Spleen (tissue), 11 donors: Measurements from ENCODE around the gene ZNF697. TPM values are rescaled to one million over a fixed set of nuclear protein-coding genes. Genes with fewer than 3 reads are reported as not detected.
"Not testable (repeated sequence)": the region's sequence is repeated elsewhere in the genome, so short reads cannot be mapped to it uniquely, and the experiment has no call there.

ENCODE experiments used
- DNase-seq: peaks from one replicate; pipeline ENCODE4 v3.0.0-alpha.2; 2020
- H3K27ac ChIP-seq, 8 donors: fragments of 200-600 bp; sonication (generic) in 7 of 8; 1 replicate in 4 of 8; 2 replicates in 4 of 8; pipeline versions ENCODE4 v1.5.0 to v1.8.0; 2016 to 2021; ENCODE audit warnings: inconsistent platforms in 4 of 8, mild to moderate bottlenecking in 4 of 8, moderate library complexity in 1 of 8
- H3K27me3 ChIP-seq, 7 donors: fragments of 200-600 bp; sonication (generic) in 6 of 7; replicated peaks in 1 of 7; 1 replicate in 4 of 7; 2 replicates in 3 of 7; pipeline versions ENCODE4 v1.5.0 to v1.8.0; 2016 to 2021; ENCODE audit warnings: inconsistent platforms in 3 of 7, mild to moderate bottlenecking in 1 of 7
- H3K36me3 ChIP-seq, 6 donors: fragments of 200-600 bp; sonication (generic) in 5 of 6; 1 replicate in 4 of 6; 2 replicates in 2 of 6; pipeline versions ENCODE4 v1.5.0 to v1.8.0; 2016 to 2021; ENCODE audit warnings: inconsistent platforms in 2 of 6
- H3K4me1 ChIP-seq, 6 donors: fragments of 200-600 bp; sonication (generic) in 5 of 6; 1 replicate in 3 of 6; 2 replicates in 3 of 6; pipeline versions ENCODE4 v1.5.0 to v1.8.0; 2016 to 2021; ENCODE audit warnings: inconsistent platforms in 3 of 6
- H3K4me3 ChIP-seq, 8 donors: fragments of 200-600 bp; sonication (generic) in 7 of 8; 1 replicate in 4 of 8; 2 replicates in 4 of 8; pipeline versions ENCODE4 v1.5.0 to v1.8.0; 2016 to 2021; ENCODE audit warnings: inconsistent platforms in 4 of 8, mild to moderate bottlenecking in 4 of 8, moderate library complexity in 2 of 8
- H3K9me3 ChIP-seq, 8 donors: fragments of 200-600 bp; sonication (generic) in 7 of 8; 1 replicate in 4 of 8; 2 replicates in 4 of 8; pipeline versions ENCODE4 v1.5.0 to v1.8.0; 2016 to 2021; ENCODE audit warnings: inconsistent platforms in 4 of 8
- POLR2A ChIP-seq, 3 donors: fragments of 450-650 bp; IDR thresholded peaks; one replicate each; pipeline ENCODE4 v1.5.1; 2017; ENCODE audit warnings: antibody characterized with exemption in 3 of 3, mild to moderate bottlenecking in 1 of 3
- POLR2AphosphoS5 ChIP-seq, 3 donors: sonication (generic); formaldehyde crosslinking; IDR thresholded peaks; one replicate each; pipeline ENCODE4 v1.5.1; 2017; ENCODE audit warnings: antibody characterized with exemption in 3 of 3
- WGBS, 5 donors: extraction: QIAGEN DNeasy Blood & Tissue Kit in 3 of 5; methylation state at CpG; one replicate each; pipeline versions ENCODE4 v1.1.5 to v1.1.7; 2013 to 2018; 5-methylcytosine and 5-hydroxymethylcytosine counted together
- intact Hi-C: fragments of 100-400 bp; cut with DNase I; formaldehyde crosslinking; loops from one replicate; pipeline ENCODE4 v1.15.0; 2023; ENCODE audit warnings: low total_unique reads
- polyA plus RNA-seq, 3 donors: library from polyadenylated mRNA; stranded (reverse); fragments of 200-250 nt; gene quantifications; one replicate each; pipeline ENCODE4 v1.2.1, GENCODE V29; 2013
- total RNA-seq, 7 donors: library from RNA; depleted of rRNA in 3 of 7; stranded (reverse); fragments of >200 nt in 3 of 7; fragmentation: NEBNext Ultra II Directional in 4 of 7; extraction: Animal tissue kit (Norgen Biotek cat#: 25700) in 4 of 7; gene quantifications; one replicate each; pipeline versions ENCODE4 v1.1.0 to v1.2.1, GENCODE V29; 2016 to 2021
- TF ChIP-seq, protein P1 (sequence below), 11 experiments: fragments of 200-600 bp in 7 of 11; fragments of 450-650 bp in 4 of 11; sonication (generic) in 4 of 11; IDR thresholded peaks in 8 of 11; conservative IDR thresholded peaks in 3 of 11; 1 replicate in 7 of 11; 2 replicates in 4 of 11; pipeline versions ENCODE4 v1.4.0 to v1.8.0; 2016 to 2021; ENCODE audit warnings: antibody characterized with exemption in 11 of 11, inconsistent platforms in 4 of 11, mild to moderate bottlenecking in 1 of 11
- donor health status: healthy with polysubstance abuse.
- donor health status: DM: no; HTN: no; CAD: no; lungs with moderate emphysema.
- donor health status: DM: no; HTN: no; CAD: no.
- donor health status: Bipolar disorder and iron deficiency.
- donor health status: healthy.
- donor health status: DM: no; HTN: no; CAD: no.
- donor health status: DM: yes; HTN: yes; CAD: no.

ZNF697 gene
- total and polyA plus RNA-seq, 10 donors, result 0.38 to 6.6 (median 5.5) TPM

- TF ChIP-seq POLR2AphosphoS5 (IDR thresholded peaks at IDR 0.05), result no peak
- TF ChIP-seq, protein P1, sequence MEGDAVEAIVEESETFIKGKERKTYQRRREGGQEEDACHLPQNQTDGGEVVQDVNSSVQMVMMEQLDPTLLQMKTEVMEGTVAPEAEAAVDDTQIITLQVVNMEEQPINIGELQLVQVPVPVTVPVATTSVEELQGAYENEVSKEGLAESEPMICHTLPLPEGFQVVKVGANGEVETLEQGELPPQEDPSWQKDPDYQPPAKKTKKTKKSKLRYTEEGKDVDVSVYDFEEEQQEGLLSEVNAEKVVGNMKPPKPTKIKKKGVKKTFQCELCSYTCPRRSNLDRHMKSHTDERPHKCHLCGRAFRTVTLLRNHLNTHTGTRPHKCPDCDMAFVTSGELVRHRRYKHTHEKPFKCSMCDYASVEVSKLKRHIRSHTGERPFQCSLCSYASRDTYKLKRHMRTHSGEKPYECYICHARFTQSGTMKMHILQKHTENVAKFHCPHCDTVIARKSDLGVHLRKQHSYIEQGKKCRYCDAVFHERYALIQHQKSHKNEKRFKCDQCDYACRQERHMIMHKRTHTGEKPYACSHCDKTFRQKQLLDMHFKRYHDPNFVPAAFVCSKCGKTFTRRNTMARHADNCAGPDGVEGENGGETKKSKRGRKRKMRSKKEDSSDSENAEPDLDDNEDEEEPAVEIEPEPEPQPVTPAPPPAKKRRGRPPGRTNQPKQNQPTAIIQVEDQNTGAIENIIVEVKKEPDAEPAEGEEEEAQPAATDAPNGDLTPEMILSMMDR (IDR thresholded peaks at IDR 0.05 in 8 of 11, conservative IDR thresholded peaks at IDR 0.05 in 3 of 11), result peak in 10 of 11 experiments; percentile 37 to 80 (median 68)
- TF ChIP-seq POLR2A (IDR thresholded peaks at IDR 0.05), result no peak
- H3K4me3 ChIP-seq, result no peak overlapping the region
- intact Hi-C loops, result loop anchor here (5.0 kb wide), 2 partner anchors 48 to 63 kb away; no protein-coding TSS in a partner anchor
- 52 to 61% (median 59%) methylated on average over 9 of the region's 9 CpGs for WGBS, 5 donors
- H3K9me3 ChIP-seq, result no peaks in the 10 kb centered on the region
- H3K36me3 ChIP-seq, result no peaks in the 10 kb centered on the region
- peaks cover 0 to 6% (median 0%) of the 10 kb centered on the region in 6 donors for H3K4me1 ChIP-seq
- DNase-seq, result peak; percentile 82
- H3K27ac ChIP-seq, result no peak overlapping the region
- H3K27me3 ChIP-seq, result peaks cover 0 to 3% (median 0%) of the 10 kb centered on the region in 7 donors
These were observed 34.0 kb downstream of the ZNF697 start for GRCh38 chr1:119613769-119614720.

GRCh38 chr1:119611701-119612113, 36.4 kb downstream of the ZNF697 start:
- Histone ChIP-seq H3K27me3 (peaks cover 0 to 3% (median 0%) of the 10 kb centered on the region in 7 donors), H3K9me3 (no peaks in the 10 kb centered on the region), H3K4me1 (peaks cover 0 to 5% (median under 1%) of the 10 kb centered on the region in 6 donors), H3K36me3 (no peaks in the 10 kb centered on the region), H3K27ac (no peak overlapping the region), H3K4me3 (no peak overlapping the region)
- DNase-seq, result peak; percentile 88
- TF ChIP-seq, protein P1 (IDR thresholded peaks at IDR 0.05 in 8 of 11, conservative IDR thresholded peaks at IDR 0.05 in 3 of 11), result peak; percentile 21 to 87 (median 77)
- TF ChIP-seq POLR2AphosphoS5 (IDR thresholded peaks at IDR 0.05), result no peak
- intact Hi-C loops, result loop anchor here (5.0 kb wide), 2 partner anchors 51 to 66 kb away; no protein-coding TSS in a partner anchor
- 20 to 30% (median 25%) methylated on average over 8 of the region's 8 CpGs for WGBS, 5 donors

DNA sequence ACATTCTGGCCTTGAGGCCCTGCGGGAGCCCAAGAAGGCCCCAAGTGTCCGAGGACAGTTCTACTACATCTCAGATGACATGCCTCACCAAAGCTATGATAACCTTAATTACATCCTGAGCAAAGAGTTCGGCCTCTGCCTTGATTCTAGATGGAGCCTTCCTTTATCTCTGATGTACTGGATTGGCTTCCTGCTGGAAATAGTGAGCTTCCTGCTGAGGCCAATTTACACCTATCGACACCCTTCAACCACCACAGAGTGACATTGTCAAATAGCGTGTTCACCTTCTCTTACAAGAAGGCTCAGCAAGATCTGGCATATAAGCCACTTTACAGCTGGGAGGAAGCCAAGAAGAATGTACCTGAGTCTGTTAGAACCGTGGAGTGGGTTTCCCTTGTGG, 39.2 kb downstream of the ZNF697 start:
- 64 to 82% (median 77%) methylated on average over 4 to 6 of the region's 6 CpGs for WGBS, 5 donors
- DNase-seq, intact Hi-C loops, H3K4me1 ChIP-seq, H3K9me3 ChIP-seq, H3K27me3 ChIP-seq, H3K36me3 ChIP-seq, H3K27ac ChIP-seq, H3K4me3 ChIP-seq: not testable (repeated sequence)

- intact Hi-C loops, H3K9me3 ChIP-seq, H3K27me3 ChIP-seq, H3K4me1 ChIP-seq, H3K27ac ChIP-seq, DNase-seq, H3K4me3 ChIP-seq, H3K36me3 ChIP-seq: not testable (repeated sequence)
- 43 to 77% (median 69%) methylated on average over 2 to 5 of the region's 6 CpGs for WGBS, 5 donors
These were observed 40.8 kb downstream of the ZNF697 start for GRCh38 chr1:119607087-119607807.

GRCh38 chr1:119606394-119606793, 41.7 kb downstream of the ZNF697 start:
- DNase-seq, result no peak
- Histone ChIP-seq H3K27me3 (peaks cover 0 to 4% (median 0%) of the 10 kb centered on the region in 7 donors), H3K36me3 (no peaks in the 10 kb centered on the region), H3K4me1 (peaks cover 0 to 9% (median 3%) of the 10 kb centered on the region in 6 donors), H3K27ac (no peak overlapping the region), H3K9me3 (no peaks in the 10 kb centered on the region), H3K4me3 (no peak overlapping the region)
- WGBS, 5 donors, result 84 to 96% (median 89%) methylated on average over 1 of the region's 1 CpG
- intact Hi-C loops, result no loop called here
- TF ChIP-seq POLR2AphosphoS5 (IDR thresholded peaks at IDR 0.05) (no peak), POLR2A (IDR thresholded peaks at IDR 0.05) (no peak)
- TF ChIP-seq, protein P1 (IDR thresholded peaks at IDR 0.05 in 8 of 11, conservative IDR thresholded peaks at IDR 0.05 in 3 of 11), result no peak
